ENCODE results near the gene C4orf50.

DNA sequence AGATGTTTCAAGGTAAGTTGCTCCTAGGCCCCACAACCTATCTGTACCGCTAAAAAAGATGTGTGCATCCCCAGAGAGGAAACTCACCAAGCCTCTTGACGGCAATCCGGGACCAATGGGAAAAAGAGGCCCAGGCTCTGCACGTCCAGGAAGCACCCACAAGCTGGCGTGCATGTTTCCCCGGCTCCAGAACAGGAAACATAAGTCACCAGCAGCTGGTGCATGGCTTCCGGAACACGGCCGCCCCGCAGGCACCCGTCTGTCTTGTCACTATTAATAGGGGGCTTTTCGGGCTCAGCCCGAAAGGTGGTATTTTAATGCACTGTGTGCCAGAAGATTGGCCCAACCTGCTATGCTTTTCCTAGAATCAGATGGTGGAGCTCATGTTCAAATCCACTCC, 147.5 kb downstream of the C4orf50 start:
- TF ChIP-seq POLR2AphosphoS5 (IDR thresholded peaks at IDR 0.05), result no peak
- TF ChIP-seq, protein P1, sequence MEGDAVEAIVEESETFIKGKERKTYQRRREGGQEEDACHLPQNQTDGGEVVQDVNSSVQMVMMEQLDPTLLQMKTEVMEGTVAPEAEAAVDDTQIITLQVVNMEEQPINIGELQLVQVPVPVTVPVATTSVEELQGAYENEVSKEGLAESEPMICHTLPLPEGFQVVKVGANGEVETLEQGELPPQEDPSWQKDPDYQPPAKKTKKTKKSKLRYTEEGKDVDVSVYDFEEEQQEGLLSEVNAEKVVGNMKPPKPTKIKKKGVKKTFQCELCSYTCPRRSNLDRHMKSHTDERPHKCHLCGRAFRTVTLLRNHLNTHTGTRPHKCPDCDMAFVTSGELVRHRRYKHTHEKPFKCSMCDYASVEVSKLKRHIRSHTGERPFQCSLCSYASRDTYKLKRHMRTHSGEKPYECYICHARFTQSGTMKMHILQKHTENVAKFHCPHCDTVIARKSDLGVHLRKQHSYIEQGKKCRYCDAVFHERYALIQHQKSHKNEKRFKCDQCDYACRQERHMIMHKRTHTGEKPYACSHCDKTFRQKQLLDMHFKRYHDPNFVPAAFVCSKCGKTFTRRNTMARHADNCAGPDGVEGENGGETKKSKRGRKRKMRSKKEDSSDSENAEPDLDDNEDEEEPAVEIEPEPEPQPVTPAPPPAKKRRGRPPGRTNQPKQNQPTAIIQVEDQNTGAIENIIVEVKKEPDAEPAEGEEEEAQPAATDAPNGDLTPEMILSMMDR (IDR thresholded peaks at IDR 0.05), result no peak
- no peak for TF ChIP-seq POLR2A (IDR thresholded peaks at IDR 0.05)
- no peak for TF ChIP-seq EP300 (IDR thresholded peaks at IDR 0.05)

All from sigmoid colon (tissue), 4 donors.